Motor neuron (in vitro differentiated cells): ENCODE measurements around the gene MPPED1. TPM values are rescaled to one million over a fixed set of nuclear protein-coding genes. Genes with fewer than 3 reads are reported as not detected.

ENCODE experiments used
- ATAC-seq, 8 experiments: fragments of 200-7000 bp; cut with Tn5 transposase; replicated peaks in 6 of 8; 2 replicates each; pipeline ENCODE4 v1.8.0; 2021; ENCODE audit warnings: mild to moderate bottlenecking in 8 of 8, moderate library complexity in 8 of 8
- H3K27ac ChIP-seq, 2 donors: fragments of 250-450 bp; sonication (Bioruptor Pico); 2 replicates each; pipeline ENCODE4 v1.9.0; 2021; ENCODE audit warnings: antibody characterized with exemption in 2 of 2, mild to moderate bottlenecking in 2 of 2, moderate library complexity in 1 of 2
- H3K4me1 ChIP-seq, 2 donors: fragments of 250-450 bp; sonication (Bioruptor Pico); replicated peaks in 1 of 2; 2 replicates each; pipeline ENCODE4 v1.6.1; 2021; ENCODE audit warnings: antibody characterized with exemption in 2 of 2, mild to moderate bottlenecking in 2 of 2, moderate library complexity in 1 of 2
- H3K4me3 ChIP-seq, 5 donors: fragments of 250-450 bp; sonication (Bioruptor Pico); 2 replicates each; pipeline ENCODE4 v1.9.0; 2021; ENCODE audit warnings: antibody characterized with exemption in 5 of 5, mild to moderate bottlenecking in 5 of 5, moderate library complexity in 4 of 5
- WGBS, 10 experiments: fragments of 450-650 bp; shearing (Covaris generic); methylation state at CpG; one replicate each; pipeline ENCODE4 v1.0.0; 2022; 5-methylcytosine and 5-hydroxymethylcytosine counted together
- in situ Hi-C, 9 experiments: fragments of 400-800 bp; cut with MboI; loops; one replicate each; pipeline ENCODE4 v1.15.0; 2021; ENCODE audit warnings: low sequenced_read_pairs in 9 of 9, low pct_unique_long_range_greater_than_20kb in 2 of 9; ENCODE audit not compliant: unreplicated experiment in 9 of 9
- total RNA-seq, 8 experiments: library from RNA; unstranded; fragments of 300-600 nt; gene quantifications; 2 replicates each; pipeline versions ENCODE4 v1.2.3 to v1.2.4, GENCODE V29; 2022

MPPED1 gene
- total RNA-seq, 8 experiments from 2014 or later: 0.13 to 2.0 (median 0.61) TPM

DNA sequence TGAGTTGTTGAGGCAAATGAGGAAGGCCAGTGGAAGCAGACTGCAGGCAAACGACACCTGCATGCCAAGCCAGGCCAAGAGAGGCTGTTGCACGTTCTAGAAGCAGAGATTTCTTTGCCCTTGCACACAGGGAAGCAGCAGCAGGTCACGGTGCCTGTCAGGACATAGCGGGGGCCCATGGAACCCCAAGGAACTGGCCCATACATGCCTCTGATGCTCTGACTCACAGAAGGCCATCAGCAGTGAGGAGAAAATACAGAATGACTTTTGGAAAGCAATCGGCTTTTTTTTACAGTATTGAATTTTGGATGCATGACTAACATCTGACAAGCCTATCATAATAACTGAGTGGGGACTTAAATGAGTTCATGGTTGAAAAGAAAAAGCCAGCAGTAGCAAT, 123.9 kb downstream of the MPPED1 start:
- no peak overlapping the region for H3K27ac ChIP-seq

DNA sequence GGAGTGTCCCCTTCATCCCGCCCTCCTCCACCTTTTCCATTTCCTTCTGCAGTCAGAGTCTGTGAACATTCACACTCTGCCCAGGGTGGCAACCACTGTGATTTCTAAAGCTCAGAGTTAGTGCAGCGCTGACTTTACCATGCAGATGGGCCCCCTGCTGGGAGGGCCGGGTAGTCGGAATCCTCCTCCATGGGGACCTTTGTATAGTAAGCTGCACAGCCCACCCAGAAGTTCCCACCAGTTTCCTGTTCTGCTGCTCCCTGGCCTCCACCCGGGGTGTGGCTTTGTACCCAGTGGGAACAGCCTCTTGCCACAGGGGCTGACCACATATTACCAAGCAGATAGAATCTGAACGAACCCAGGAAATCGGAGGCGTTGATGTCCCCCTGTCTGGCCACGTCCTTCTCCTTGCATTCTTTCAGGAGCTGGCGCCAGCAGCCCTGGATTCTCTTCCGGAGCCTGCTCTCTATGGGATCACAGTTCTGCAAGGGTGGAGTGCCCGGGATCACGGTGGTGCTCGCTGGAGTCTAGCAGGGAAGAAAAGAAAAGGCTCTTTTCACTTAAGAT, 125.3 kb downstream of the MPPED1 start:
- peak in 2 of 8 experiments; percentile 15 to 46 for ATAC-seq
- Histone ChIP-seq H3K4me1 (peaks cover 0 to 11% of the 10 kb centered on the region in 2 donors), H3K4me3 (no peak overlapping the region), H3K27ac (no peak overlapping the region)
- WGBS, 10 experiments: 51 to 100% (median 87%) methylated on average over 1 to 14 of the region's 14 CpGs; no CpG with 5 or more reads in 1 of the 10 experiments
- in situ Hi-C loops: no loop called here

More for the DNA sequence above, 123.9 kb downstream of the MPPED1 start:
- peaks cover 0 to 10% of the 10 kb centered on the region in 2 donors for H3K4me1 ChIP-seq
- in situ Hi-C loops: no loop called here
- no peak for ATAC-seq
- WGBS, 10 experiments: 30 to 100% (median 81%) methylated on average over 1 to 5 of the region's 5 CpGs; no CpG with 5 or more reads in 2 of the 10 experiments
- H3K4me3 ChIP-seq: no peak overlapping the region

DNA sequence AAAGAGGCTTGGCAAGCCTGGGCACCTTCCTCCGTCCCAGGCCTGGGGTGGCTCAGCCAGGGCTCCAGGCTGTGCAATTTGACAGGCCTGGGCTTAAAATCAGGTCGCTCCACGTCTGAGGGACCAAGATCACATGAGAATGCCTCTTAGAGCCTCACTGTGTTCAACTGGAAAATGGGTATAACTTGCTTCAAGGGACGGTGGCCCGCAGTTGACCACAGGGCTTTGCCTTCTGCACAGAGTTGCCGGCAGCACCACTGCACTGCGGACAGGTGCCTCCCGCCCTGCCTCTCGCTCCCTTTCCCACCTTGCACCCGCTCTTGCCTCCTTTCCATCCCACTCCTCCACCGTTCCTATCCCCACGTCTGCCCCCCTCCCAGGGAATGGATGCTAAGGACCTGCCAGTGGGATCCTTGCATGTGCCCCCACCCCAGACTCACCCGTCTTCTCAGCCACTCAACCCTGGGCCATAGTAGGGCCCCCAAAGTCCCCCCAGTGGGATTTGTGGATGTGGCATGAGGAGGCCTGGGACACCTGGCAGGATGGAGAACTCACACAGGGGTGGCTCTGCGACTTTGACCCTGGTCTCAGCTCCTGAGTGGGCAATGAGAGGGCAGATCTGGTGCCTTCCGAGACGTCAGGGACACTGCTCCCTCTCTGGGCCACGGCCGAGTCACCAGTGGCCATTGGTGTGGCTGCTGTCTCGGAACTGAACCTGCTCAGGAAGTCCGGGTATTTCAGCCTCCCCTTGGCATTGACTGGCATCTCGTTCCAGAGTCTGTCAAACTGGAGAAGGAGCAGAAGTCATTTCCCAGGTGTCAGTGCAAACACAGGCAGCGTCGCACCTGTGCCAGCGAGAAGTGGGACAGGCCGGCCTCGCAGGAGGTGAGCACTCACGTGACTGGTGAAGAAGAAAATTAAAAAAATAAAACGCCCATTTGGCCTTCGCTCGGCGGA, 128.0 kb downstream of the MPPED1 start:
- Histone ChIP-seq H3K27ac (no peak overlapping the region), H3K4me3 (no peak overlapping the region), H3K4me1 (peaks cover 0 to 11% of the 10 kb centered on the region in 2 donors)
- in situ Hi-C loops: no loop called here
- 20 to 90% (median 80%) methylated on average over 2 to 11 of the region's 31 CpGs; no CpG with 5 or more reads in 3 of the 10 experiments for WGBS, 10 experiments
- ATAC-seq: no peak

DNA sequence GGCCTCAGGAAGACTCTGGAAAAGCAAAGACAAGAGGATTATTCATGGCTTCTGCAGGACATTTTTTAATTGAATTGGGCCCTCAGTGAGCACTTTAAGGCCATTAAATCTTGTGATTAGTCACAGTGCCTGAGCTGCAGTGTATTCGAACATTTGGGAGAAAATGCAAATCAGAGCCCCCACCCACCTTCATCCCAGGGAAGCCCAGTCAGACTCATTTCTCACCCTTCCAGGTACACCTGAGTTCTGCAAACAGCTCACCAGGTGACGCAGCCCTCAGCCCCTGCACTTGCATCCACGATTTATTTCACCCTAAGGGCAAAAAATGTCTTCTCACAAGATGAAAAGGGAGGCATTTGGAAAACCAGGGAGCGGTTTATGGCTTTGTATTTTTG, 128.7 kb downstream of the MPPED1 start:
- peak in 3 of 8 experiments; percentile 63 to 83 (median 82) for ATAC-seq
- Histone ChIP-seq H3K27ac (no peak overlapping the region), H3K4me1 (peaks cover 0 to 11% of the 10 kb centered on the region in 2 donors), H3K4me3 (no peak overlapping the region)
- in situ Hi-C loops: no loop called here
- 32 to 70% (median 57%) methylated on average over 1 to 4 of the region's 4 CpGs; no CpG with 5 or more reads in 4 of the 10 experiments for WGBS, 10 experiments

DNA sequence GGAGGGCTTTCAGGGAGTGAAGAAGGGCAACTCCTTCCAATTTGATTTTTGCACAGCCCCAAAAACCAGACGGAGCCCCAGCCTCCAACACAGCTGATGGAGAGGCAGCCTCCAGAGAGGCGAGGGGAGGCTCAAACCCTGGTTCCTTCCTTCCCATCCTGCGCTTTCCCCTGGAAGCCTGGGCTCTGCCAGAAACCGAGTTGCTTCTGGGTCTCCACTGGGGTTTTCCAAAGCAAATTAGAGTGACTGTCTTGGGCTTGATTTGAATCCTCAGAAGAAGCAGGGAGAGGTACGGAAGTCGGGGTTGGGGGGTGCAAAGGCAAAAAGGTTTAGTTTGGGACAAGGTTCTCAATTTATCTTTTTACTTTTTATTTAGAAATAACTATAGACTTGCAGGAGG, 129.2 kb downstream of the MPPED1 start:
- H3K27ac ChIP-seq: no peak overlapping the region
- in situ Hi-C loops: no loop called here
- 30 to 92% (median 79%) methylated on average over 1 to 5 of the region's 6 CpGs; no CpG with 5 or more reads in 4 of the 10 experiments for WGBS, 10 experiments
- H3K4me3 ChIP-seq: no peak overlapping the region
- peaks cover 0 to 11% of the 10 kb centered on the region in 2 donors for H3K4me1 ChIP-seq
- ATAC-seq: no peak

DNA sequence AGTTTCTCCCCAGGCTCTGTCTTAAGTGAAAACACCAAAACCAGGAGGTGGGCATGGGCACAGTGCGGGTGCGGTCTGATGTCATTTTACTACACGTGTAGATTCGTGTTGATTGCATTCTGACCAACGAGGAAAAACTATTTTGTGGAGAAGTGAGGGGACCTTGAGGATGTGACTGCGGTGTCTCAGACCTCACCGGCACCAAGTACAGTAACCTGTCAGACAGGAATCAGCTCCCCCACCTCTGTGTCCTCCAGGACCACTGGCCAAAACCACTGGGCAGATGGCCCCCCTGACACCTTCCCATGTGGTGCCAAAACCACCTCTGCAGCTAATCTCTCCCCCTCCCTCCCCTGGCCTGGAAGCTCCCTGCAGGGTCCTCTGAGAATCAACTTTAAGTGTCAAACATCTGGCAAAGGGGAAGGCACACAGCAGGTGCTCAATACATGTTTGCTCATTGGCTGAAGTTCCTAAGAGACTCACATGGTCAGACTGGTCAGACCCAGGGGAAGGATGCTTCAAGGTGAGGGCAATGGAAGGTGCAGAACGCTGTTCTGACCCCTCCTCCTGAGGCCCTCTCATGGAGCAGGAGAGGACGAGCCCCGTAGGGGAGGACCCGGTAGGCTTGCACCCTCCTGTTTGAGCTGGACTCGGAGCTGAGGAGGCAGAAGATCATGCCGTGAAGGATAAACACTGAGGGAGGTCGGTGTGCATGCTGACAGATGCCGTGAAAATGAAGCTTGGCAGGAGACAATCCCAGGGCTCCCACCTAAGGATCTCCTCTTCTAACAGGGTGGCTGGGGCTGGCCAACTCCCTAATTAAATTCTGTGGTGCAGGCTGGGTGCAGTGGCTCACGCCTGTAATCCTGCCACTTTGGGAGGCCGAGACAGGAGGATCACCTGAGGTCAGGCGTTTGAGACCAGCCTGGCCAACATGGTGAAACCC, 129.9 kb downstream of the MPPED1 start:
- 20 to 100% (median 79%) methylated on average over 1 to 9 of the region's 18 CpGs; no CpG with 5 or more reads in 4 of the 10 experiments for WGBS, 10 experiments
- H3K4me1 ChIP-seq: peaks cover 0 to 11% of the 10 kb centered on the region in 2 donors
- in situ Hi-C loops: no loop called here
- ATAC-seq: no peak
- H3K27ac ChIP-seq: no peak overlapping the region
- no peak overlapping the region for H3K4me3 ChIP-seq

DNA sequence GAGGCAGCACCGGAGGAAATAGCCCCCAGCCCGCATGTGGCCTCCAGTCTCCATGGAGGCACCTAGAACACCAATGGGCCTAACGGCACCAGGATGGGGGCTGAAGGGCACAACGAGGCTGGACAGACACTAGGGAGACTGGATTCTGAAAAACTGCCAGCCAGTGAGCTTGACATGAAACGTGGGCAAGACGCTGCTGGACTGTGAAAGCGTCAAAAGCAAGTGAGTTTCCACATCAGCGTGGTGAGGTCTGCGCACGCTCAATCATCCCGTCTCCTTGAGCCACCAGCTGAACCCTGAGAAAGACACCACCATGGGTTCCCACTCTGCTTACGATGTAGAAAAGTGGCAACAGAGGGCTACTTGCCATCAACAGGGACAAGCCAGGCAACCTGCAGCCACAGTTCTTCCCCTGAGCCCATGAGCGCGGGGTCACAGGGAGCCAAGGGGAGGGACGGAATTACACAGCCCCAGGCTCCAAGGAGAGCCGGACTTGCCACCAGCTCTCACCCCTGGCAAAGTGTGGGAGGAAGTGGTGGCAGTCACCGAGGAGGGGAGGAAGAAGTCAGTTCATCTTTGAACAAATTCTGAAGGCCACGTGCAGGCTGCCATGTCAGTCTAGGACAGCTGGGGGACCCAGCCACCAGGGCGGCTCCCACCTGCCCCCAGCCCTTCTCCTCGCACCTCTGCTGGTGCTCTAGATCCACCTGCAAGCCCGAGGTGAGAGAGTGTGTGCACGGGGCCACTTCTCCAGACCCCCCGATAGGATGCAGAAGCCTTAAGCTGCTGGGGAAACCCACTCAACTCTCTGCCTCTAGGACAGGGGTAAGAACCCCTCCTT, 131.1 kb downstream of the MPPED1 start:
- WGBS, 10 experiments: 35 to 89% (median 70%) methylated on average over 2 to 15 of the region's 23 CpGs; no CpG with 5 or more reads in 4 of the 10 experiments
- in situ Hi-C loops: no loop called here
- ATAC-seq: no peak
- Histone ChIP-seq H3K27ac (no peak overlapping the region), H3K4me1 (peaks cover 0 to 11% of the 10 kb centered on the region in 2 donors), H3K4me3 (no peak overlapping the region)

DNA sequence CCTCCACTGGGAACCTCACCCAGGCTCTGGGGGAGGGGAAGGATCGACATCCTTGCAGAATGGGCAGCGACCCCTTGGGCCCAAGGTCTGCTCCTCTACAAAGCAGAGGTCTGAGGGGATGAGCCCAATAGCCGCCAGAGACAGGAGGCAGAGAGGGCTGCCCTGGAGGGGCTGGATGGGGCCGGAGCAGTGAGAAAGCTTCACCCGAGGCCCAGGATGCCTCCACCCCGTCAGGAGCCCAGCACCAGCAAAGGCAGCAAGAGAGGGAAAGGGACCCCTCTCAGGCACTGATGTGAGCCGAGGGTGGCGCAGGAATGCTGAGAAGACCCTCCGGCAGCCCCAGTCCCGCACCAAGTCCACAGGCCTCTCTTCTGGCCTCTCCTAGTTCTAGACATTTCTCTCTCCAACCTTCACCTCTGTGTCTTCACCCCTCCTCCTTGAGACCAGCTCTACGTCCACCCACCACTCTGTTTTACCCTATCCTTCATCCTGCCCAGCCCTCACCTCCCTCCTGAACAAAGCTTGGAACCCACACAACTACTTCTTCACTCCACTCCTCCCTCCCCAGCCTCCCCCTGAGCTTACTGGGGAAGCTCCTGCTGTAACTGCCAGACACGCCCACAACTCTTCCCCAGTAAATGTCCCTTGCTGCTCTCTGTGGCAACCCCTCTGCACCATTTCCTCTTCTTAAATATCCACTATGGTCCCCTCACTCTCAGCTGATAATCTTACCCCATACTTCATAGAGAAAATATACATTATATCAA, 131.9 kb downstream of the MPPED1 start:
- WGBS, 10 experiments: 0 to 91% (median 80%) methylated on average over 1 to 8 of the region's 12 CpGs; no CpG with 5 or more reads in 3 of the 10 experiments
- H3K4me1 ChIP-seq: peaks cover 0 to 11% of the 10 kb centered on the region in 2 donors
- H3K27ac ChIP-seq: no peak overlapping the region
- H3K4me3 ChIP-seq: no peak overlapping the region
- no peak for ATAC-seq
- in situ Hi-C loops: no loop called here

DNA sequence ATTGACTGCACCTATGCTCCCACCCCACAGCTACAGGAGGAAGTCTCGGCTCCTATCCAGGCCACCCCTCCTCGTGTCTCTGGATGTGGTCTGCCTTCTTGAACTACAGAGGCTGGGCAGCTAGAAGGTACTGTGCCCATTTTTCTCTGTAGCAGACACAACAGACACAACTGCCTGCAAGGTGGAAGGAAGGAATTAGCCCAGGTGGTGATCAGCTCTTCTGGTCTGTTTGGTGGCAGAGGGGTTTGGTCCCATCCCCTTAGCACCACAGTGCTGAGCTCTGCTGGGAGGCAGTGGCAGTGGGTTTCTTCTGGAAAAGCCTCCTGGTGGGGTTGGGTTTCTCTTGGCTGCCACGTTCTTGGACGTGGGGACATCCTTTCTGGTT, 132.5 kb downstream of the MPPED1 start:
- 0 to 100% (median 73%) methylated on average over 1 to 2 of the region's 4 CpGs; no CpG with 5 or more reads in 4 of the 10 experiments for WGBS, 10 experiments
- ATAC-seq: no peak
- Histone ChIP-seq H3K4me1 (peaks cover 0 to 11% of the 10 kb centered on the region in 2 donors), H3K27ac (no peak overlapping the region), H3K4me3 (no peak overlapping the region)
- in situ Hi-C loops: no loop called here

DNA sequence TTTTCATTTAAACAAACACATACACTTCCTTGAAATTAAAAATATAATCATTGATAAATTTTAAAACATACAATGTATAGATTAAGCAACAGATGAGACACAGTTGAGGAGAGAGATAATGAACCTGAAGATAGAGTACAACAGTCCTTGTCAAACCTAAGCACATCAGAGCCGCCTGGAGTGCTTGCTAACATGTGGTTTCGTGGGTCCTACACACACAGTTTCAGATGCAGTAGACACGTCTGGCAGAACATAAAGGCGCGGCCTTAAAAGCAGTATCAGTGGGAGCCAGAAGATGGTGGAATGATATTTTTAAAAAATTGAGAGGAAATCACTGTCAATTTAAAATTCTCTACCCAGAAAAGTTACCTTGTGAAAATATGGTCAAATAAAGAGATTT, 134.4 kb downstream of the MPPED1 start:
- in situ Hi-C loops: no loop called here
- no peak overlapping the region for H3K4me3 ChIP-seq
- H3K27ac ChIP-seq: no peak overlapping the region
- peaks cover 0 to 3% of the 10 kb centered on the region in 2 donors for H3K4me1 ChIP-seq
- 37 to 94% (median 80%) methylated on average over 1 to 4 of the region's 5 CpGs; no CpG with 5 or more reads in 3 of the 10 experiments for WGBS, 10 experiments
- ATAC-seq: no peak

DNA sequence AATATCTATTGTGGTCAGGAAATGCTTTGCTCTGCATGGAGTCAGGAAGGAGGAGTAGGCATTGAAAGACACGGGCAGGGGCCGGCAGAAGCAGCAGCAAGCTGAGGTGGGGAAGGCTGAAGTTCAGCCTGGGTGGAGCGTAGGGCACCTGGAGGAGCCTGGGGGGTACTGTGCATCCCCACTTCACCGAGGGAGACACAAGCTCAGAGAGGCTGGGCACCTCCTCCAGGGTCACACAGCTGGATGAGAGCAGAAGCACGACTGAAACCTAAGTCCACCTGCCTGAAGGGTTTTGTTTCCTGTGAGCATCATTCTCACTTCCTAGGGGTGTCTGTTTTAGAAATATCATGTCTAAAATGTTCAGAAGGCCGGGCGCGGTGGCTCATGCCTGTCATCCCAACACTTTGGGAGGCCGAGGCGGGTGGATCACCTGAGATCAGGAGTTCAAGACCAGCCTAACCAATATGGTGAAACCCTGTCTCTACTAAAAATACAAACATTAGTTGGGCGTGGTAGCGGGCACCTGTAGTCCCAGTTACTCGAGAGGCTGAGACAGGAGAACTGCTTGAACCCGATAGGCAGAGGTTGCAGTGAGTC, 138.3 kb downstream of the MPPED1 start:
- in situ Hi-C loops: no loop called here
- no peak overlapping the region for H3K4me3 ChIP-seq
- ATAC-seq: no peak
- peaks cover 0 to 3% of the 10 kb centered on the region in 2 donors for H3K4me1 ChIP-seq
- WGBS, 10 experiments: 0 to 81% (median 60%) methylated on average over 2 to 13 of the region's 14 CpGs; no CpG with 5 or more reads in 3 of the 10 experiments
- no peak overlapping the region for H3K27ac ChIP-seq
